ENCODE measurements around the gene PHLDB2.

The PHLDB2 gene

DNA sequence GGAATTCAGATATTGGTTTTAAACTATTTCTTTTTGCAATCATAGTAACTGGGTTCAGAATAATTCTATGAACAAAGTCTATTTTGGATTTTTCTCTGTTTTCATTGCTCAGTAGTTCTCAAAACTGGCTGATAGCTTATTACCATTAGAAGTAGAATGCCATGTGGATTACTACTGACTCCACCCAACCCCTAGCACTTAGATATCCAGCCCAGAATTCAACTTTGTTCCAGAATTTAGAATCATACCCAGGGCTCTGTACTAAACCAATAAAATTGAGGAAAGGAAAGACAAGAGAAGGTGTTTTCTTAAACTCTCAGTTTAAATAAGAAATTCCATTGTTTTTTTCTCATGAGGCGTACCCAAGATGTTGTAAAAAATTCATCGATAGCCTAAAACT, 80.8 kb downstream of the PHLDB2 start:
- TF ChIP-seq, protein P1, sequence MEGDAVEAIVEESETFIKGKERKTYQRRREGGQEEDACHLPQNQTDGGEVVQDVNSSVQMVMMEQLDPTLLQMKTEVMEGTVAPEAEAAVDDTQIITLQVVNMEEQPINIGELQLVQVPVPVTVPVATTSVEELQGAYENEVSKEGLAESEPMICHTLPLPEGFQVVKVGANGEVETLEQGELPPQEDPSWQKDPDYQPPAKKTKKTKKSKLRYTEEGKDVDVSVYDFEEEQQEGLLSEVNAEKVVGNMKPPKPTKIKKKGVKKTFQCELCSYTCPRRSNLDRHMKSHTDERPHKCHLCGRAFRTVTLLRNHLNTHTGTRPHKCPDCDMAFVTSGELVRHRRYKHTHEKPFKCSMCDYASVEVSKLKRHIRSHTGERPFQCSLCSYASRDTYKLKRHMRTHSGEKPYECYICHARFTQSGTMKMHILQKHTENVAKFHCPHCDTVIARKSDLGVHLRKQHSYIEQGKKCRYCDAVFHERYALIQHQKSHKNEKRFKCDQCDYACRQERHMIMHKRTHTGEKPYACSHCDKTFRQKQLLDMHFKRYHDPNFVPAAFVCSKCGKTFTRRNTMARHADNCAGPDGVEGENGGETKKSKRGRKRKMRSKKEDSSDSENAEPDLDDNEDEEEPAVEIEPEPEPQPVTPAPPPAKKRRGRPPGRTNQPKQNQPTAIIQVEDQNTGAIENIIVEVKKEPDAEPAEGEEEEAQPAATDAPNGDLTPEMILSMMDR (IDR thresholded peaks at IDR 0.05; ENCODE audit: low read depth, low read length, missing control alignments) = no peak
- H3K4me3 ChIP-seq (ENCODE audit: low read depth, low read length) = no peak overlapping the region
- DNase-seq (ENCODE audit: low read depth) = no peak

- TF ChIP-seq, protein P1 (IDR thresholded peaks at IDR 0.05; ENCODE audit: low read depth, low read length, missing control alignments) = no peak
- DNase-seq (ENCODE audit: low read depth) = no peak
- H3K4me3 ChIP-seq (ENCODE audit: low read depth, low read length) = no peak overlapping the region
Measured at GRCh38 chr3:111943533-111943932, 84.5 kb downstream of the PHLDB2 start.

DNA sequence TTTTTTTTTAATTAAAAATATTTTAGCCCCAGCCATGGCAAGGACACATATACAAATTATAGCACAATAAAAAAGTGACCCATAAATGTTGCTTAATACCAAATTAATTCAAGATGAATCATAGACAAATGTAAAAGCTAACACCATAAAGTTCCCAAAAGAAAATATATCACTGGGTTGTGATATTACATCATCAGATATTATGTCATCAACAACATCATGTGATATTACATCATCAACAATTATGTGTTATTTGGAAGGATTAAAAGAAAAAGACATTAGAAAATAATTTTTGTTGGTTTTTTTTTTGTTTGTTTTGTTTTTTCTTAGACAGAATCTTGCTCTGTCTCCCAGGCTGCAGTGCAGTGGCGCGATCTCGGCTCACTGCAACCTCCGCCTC, 85.3 kb downstream of the PHLDB2 start:
- H3K4me3 ChIP-seq (ENCODE audit: low read depth, low read length) = no peak overlapping the region
- TF ChIP-seq, protein P1 (IDR thresholded peaks at IDR 0.05; ENCODE audit: low read depth, low read length, missing control alignments) = no peak
- DNase-seq (ENCODE audit: low read depth) = no peak

DNA sequence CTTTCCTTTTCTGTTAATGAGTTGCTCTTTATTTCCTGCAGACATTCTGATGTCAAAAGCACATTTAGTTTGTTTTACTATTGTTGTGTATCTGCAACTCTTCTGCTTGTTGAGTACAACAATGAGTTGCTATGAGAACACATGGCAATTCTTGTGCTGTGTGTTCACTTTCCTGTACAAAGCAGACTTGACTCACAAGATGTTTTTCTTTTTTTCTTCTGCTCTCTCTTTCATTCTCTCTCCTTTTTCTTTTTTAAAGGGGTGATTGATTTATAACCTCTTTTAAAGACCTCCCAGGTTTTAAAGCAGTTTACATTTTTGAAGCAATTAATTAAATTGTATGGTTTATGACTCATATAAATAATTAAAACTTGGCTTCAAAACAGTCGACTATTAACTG, 88.2 kb downstream of the PHLDB2 start:
- DNase-seq (ENCODE audit: low read depth) = no peak
- H3K4me3 ChIP-seq (ENCODE audit: low read depth, low read length) = no peak overlapping the region
- TF ChIP-seq, protein P1 (IDR thresholded peaks at IDR 0.05; ENCODE audit: low read depth, low read length, missing control alignments) = no peak

GRCh38 chr3:111948786-111949185, 89.7 kb downstream of the PHLDB2 start:
- DNase-seq (ENCODE audit: low read depth) = no peak
- TF ChIP-seq, protein P1 (IDR thresholded peaks at IDR 0.05; ENCODE audit: low read depth, low read length, missing control alignments) = no peak
- H3K4me3 ChIP-seq (ENCODE audit: low read depth, low read length) = no peak overlapping the region

DNA sequence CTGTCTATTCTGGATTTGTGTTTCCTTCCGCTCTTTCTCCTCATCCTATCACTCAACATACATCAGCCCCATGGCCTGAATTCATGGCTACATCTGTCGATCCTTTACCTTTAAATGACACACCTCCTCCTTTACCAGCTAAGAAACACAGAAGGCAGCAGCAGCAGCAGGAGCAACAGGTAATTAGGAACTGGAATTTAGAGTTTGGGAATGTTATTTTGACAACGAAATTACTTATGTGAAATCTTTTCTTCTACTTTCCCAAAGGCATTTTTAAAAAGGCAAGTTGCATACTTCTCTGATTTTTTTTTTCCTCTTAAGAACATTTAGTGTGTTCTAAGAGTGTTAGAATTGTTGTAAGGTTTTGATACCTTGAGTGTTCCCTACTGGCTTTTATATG, 90.6 kb downstream of the PHLDB2 start:
- TF ChIP-seq, protein P1 (IDR thresholded peaks at IDR 0.05; ENCODE audit: low read depth, low read length, missing control alignments) = no peak
- DNase-seq (ENCODE audit: low read depth) = no peak
- no peak overlapping the region for H3K4me3 ChIP-seq (ENCODE audit: low read depth, low read length)

- DNase-seq (ENCODE audit: low read depth) = no peak
- TF ChIP-seq, protein P1 (IDR thresholded peaks at IDR 0.05; ENCODE audit: low read depth, low read length, missing control alignments) = no peak
Measured at GRCh38 chr3:111951032-111951431, 92.0 kb downstream of the PHLDB2 start.

More at GRCh38 chr3:111951032-111951431, 92.0 kb downstream of the PHLDB2 start:
- H3K4me3 ChIP-seq (ENCODE audit: low read depth, low read length) = no peak overlapping the region

All from GM12864 (cell line).